IMR-90 (cell line): ENCODE data around the gene EVI5.

Experiments used
- CTCF ChIP-seq: conservative IDR thresholded peaks from 2 replicates; pipeline ENCODE4 v1.5.1; 2012; ENCODE audit warnings: mild to moderate bottlenecking, low read depth, low read length, improper control_type of control experiment
- MXI1 ChIP-seq: IDR thresholded peaks from 2 replicates; pipeline ENCODE4 v1.6.1; 2012; ENCODE audit warnings: low read depth, mild to moderate bottlenecking, low read length, moderate library complexity, borderline replicate concordance
- POLR2A ChIP-seq: IDR thresholded peaks from 2 replicates; pipeline ENCODE4 v1.6.1; 2012; ENCODE audit warnings: mild to moderate bottlenecking, low read depth, low read length
- RFX5 ChIP-seq: IDR thresholded peaks from 2 replicates; pipeline ENCODE4 v1.8.0; 2012; ENCODE audit warnings: low read depth, mild to moderate bottlenecking, low read length, moderate library complexity
- USF2 ChIP-seq: fragments of 150-350 bp; IDR thresholded peaks from 2 replicates; pipeline ENCODE4 v1.6.1; 2017; ENCODE audit warnings: mild to moderate bottlenecking, antibody characterized with exemption, low read length, low read depth

GRCh38 chr1:92536980-92537884, 247.7 kb downstream of the EVI5 start:
- TF ChIP-seq MXI1 (no peak), CTCF (no peak), POLR2A (no peak), RFX5 (no peak), USF2 (peak; percentile 62)
